Glutamatergic neuron (in vitro differentiated cells): ENCODE results near the gene SPEG. TPM values are rescaled to one million over a fixed set of nuclear protein-coding genes. Genes with fewer than 3 reads are reported as not detected.

Experiments used
- DNase-seq: peaks from one replicate; pipeline ENCODE4 v3.0.0; 2022
- H3K27ac Mint-ChIP-seq: one replicate; pipeline ENCODE4 v1.8.0; 2020; ENCODE audit warnings: mild to moderate bottlenecking, mixed read lengths, inconsistent platforms; ENCODE audit not compliant: unreplicated experiment
- H3K27me3 Mint-ChIP-seq: one replicate; pipeline ENCODE4 v1.8.0; 2020; ENCODE audit warnings: mild to moderate bottlenecking, moderate library complexity, mixed read lengths, inconsistent platforms; ENCODE audit not compliant: unreplicated experiment
- H3K36me3 Mint-ChIP-seq: one replicate; pipeline ENCODE4 v1.8.0; 2020; ENCODE audit warnings: mild to moderate bottlenecking, mixed read lengths, inconsistent platforms; ENCODE audit not compliant: unreplicated experiment
- H3K4me1 Mint-ChIP-seq: one replicate; pipeline ENCODE4 v1.8.0; 2020; ENCODE audit warnings: mild to moderate bottlenecking, low read depth, mixed read lengths, inconsistent platforms; ENCODE audit not compliant: unreplicated experiment
- H3K4me3 Mint-ChIP-seq: one replicate; pipeline ENCODE4 v1.8.0; 2020; ENCODE audit warnings: mild to moderate bottlenecking, mixed read lengths, inconsistent platforms; ENCODE audit not compliant: unreplicated experiment
- H3K9me3 Mint-ChIP-seq: one replicate; pipeline ENCODE4 v1.8.0; 2020; ENCODE audit warnings: mild to moderate bottlenecking, moderate library complexity, mixed read lengths, inconsistent platforms; ENCODE audit not compliant: unreplicated experiment
- CTCF ChIP-seq: fragments of 200-600 bp; sonication (generic); IDR thresholded peaks from one replicate; pipeline ENCODE4 v1.5.0; 2021; ENCODE audit not compliant: partially characterized antibody, unreplicated experiment
- total RNA-seq: library from RNA; stranded (reverse); fragmentation: NEBNext Ultra II Directional; extraction: Animal tissue kit (Norgen Biotek cat#: 25700); gene quantifications from one replicate; pipeline ENCODE4 v1.2.1, GENCODE V29; 2021; ENCODE audit not compliant: unreplicated experiment

SPEG gene
- total RNA-seq, 1 donor from 2014 or later: 92.9 TPM

- H3K36me3 Mint-ChIP-seq: no peaks in the 10 kb centered on the region
- H3K27ac Mint-ChIP-seq: no peak overlapping the region
- TF ChIP-seq CTCF: no peak
- H3K4me3 Mint-ChIP-seq: peak overlapping the region; percentile 49
- no peak for DNase-seq
- peaks cover 5% of the 10 kb centered on the region for H3K9me3 Mint-ChIP-seq
- H3K27me3 Mint-ChIP-seq: peaks cover 17% of the 10 kb centered on the region
- peaks cover 20% of the 10 kb centered on the region for H3K4me1 Mint-ChIP-seq
These were observed 50.5 kb downstream of the SPEG start for GRCh38 chr2:219485201-219485580.

- H3K27ac Mint-ChIP-seq: no peak overlapping the region
- H3K9me3 Mint-ChIP-seq: peaks cover 5% of the 10 kb centered on the region
- no peak for TF ChIP-seq CTCF
- H3K36me3 Mint-ChIP-seq: no peaks in the 10 kb centered on the region
- H3K4me1 Mint-ChIP-seq: peaks cover 19% of the 10 kb centered on the region
- no peak overlapping the region for H3K4me3 Mint-ChIP-seq
- DNase-seq: peak; percentile 64
- H3K27me3 Mint-ChIP-seq: peaks cover 12% of the 10 kb centered on the region
These were observed 51.8 kb downstream of the SPEG start for GRCh38 chr2:219486380-219486959.

- DNase-seq: no peak
- Mint-ChIP-seq H3K4me1 (peaks cover 16% of the 10 kb centered on the region), H3K4me3 (no peak overlapping the region), H3K27ac (no peak overlapping the region), H3K9me3 (peaks cover 3% of the 10 kb centered on the region), H3K27me3 (peaks cover 20% of the 10 kb centered on the region), H3K36me3 (no peaks in the 10 kb centered on the region)
- TF ChIP-seq CTCF: no peak
These were observed 53.7 kb downstream of the SPEG start for GRCh38 chr2:219488149-219488843.

GRCh38 chr2:219488844-219489194, 54.2 kb downstream of the SPEG start:
- DNase-seq: no peak
- Mint-ChIP-seq H3K27ac (no peak overlapping the region), H3K27me3 (peaks cover 20% of the 10 kb centered on the region), H3K4me1 (peaks cover 16% of the 10 kb centered on the region), H3K4me3 (no peak overlapping the region), H3K9me3 (peaks cover 3% of the 10 kb centered on the region), H3K36me3 (no peaks in the 10 kb centered on the region)
- no peak for TF ChIP-seq CTCF

GRCh38 chr2:219489315-219489714, 54.7 kb downstream of the SPEG start:
- Mint-ChIP-seq H3K4me3 (no peak overlapping the region), H3K4me1 (peaks cover 16% of the 10 kb centered on the region), H3K27me3 (peaks cover 18% of the 10 kb centered on the region)

More at GRCh38 chr2:219489315-219489714, 54.7 kb downstream of the SPEG start:
- no peak overlapping the region for H3K27ac Mint-ChIP-seq
- H3K36me3 Mint-ChIP-seq: no peaks in the 10 kb centered on the region
- no peak for TF ChIP-seq CTCF
- H3K9me3 Mint-ChIP-seq: peaks cover 3% of the 10 kb centered on the region
- no peak for DNase-seq
